Mesodermal cell (in vitro differentiated cells): ENCODE measurements around the gene AHCYL1.
A peak's percentile ranks its signal among the peaks of the same experiment; 100 is the strongest.

Experiments used
- H3K27ac ChIP-seq: 2 replicates; pipeline ENCODE4 v1.7.0; 2013; ENCODE audit warnings: mild to moderate bottlenecking, low read depth, low read length, moderate library complexity; ENCODE audit not compliant: severe bottlenecking
- H3K36me3 ChIP-seq: 2 replicates; pipeline ENCODE4 v1.7.1; 2013; ENCODE audit warnings: mild to moderate bottlenecking, low read length, moderate library complexity; ENCODE audit not compliant: control insufficient read depth, insufficient read depth
- H3K4me1 ChIP-seq: one replicate; pipeline ENCODE4 v1.7.1; 2013; ENCODE audit warnings: mild to moderate bottlenecking, low read length; ENCODE audit not compliant: insufficient read depth, control insufficient read depth, poor library complexity, severe bottlenecking
- H3K4me3 ChIP-seq: 2 replicates; pipeline ENCODE4 v1.7.0; 2013; ENCODE audit warnings: low read length, control low read depth, mild to moderate bottlenecking; ENCODE audit not compliant: insufficient read depth, poor library complexity, severe bottlenecking; ENCODE audit errors: extremely low read depth
- H3K9me3 ChIP-seq: 2 replicates; pipeline ENCODE4 v1.7.1; 2013; ENCODE audit warnings: mild to moderate bottlenecking, low read length, moderate library complexity; ENCODE audit not compliant: control insufficient read depth
- WGBS, 2 experiments: methylation state at CpG; one replicate each; pipeline ENCODE4 v1.1.5; 2013; ENCODE audit warnings: missing lambda C conversion rate in 2 of 2; ENCODE audit not compliant: insufficient coverage in 2 of 2; 5-methylcytosine and 5-hydroxymethylcytosine counted together

The AHCYL1 gene

GRCh38 chr1:110034451-110035235, 50.1 kb downstream of the AHCYL1 start, which contains the start of gene STRIP1:
STRIP1 (plus strand) TSS chr1:110034624; CDS start chr1:110034638, 14 bp downstream.
- WGBS, 2 experiments: 0% methylated on average over 51 of the region's 66 CpGs
- Histone ChIP-seq H3K4me3 (peak within 1 kb of the TSS; percentile 99), H3K36me3 (peaks cover 32% of the 10 kb centered on the region), H3K9me3 (no peaks in the 10 kb centered on the region), H3K27ac (peak within 1 kb of the TSS; percentile 93), H3K4me1 (peaks cover 11% of the 10 kb centered on the region)

- WGBS, 2 experiments: 1% methylated on average over 12 to 14 of the region's 16 CpGs
- H3K27ac ChIP-seq: peak overlapping the region; percentile 93
Measured at GRCh38 chr1:110035236-110035752, 50.7 kb downstream of the AHCYL1 start.

DNA sequence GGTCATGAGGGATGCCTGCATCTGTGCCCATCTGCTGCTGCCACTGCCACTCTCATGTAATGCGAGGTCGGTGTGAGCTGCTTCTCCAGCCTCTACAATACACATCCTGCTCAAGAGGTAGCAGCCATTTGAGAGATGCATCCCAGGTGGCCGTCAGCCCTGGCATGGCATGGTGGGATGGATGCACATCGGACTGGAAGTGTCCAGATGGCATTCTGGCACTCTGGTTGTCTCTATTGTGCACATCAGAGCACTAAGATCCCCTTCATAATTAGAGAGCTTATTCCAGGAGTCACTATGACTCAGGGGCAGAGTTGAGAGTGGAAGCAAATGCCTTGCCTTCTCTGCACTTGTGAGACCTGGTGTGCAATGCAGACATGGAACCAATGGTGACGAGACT, 53.7 kb downstream of the AHCYL1 start:
- WGBS, 2 experiments: 100% methylated on average over 3 to 5 of the region's 5 CpGs
- Histone ChIP-seq H3K4me3 (no peak overlapping the region), H3K27ac (no peak overlapping the region), H3K4me1 (no peaks in the 10 kb centered on the region), H3K36me3 (peaks cover 68% of the 10 kb centered on the region), H3K9me3 (no peaks in the 10 kb centered on the region)

More at GRCh38 chr1:110035236-110035752, 50.7 kb downstream of the AHCYL1 start:
- Histone ChIP-seq H3K36me3 (peaks cover 38% of the 10 kb centered on the region), H3K9me3 (no peaks in the 10 kb centered on the region), H3K4me1 (peaks cover 11% of the 10 kb centered on the region), H3K4me3 (peak overlapping the region; percentile 99)

GRCh38 chr1:110039641-110040040, 55.1 kb downstream of the AHCYL1 start:
- 91 to 95% methylated on average over 3 to 4 of the region's 4 CpGs for WGBS, 2 experiments
- H3K4me1 ChIP-seq: no peaks in the 10 kb centered on the region
- no peaks in the 10 kb centered on the region for H3K9me3 ChIP-seq
- H3K36me3 ChIP-seq: peaks cover 80% of the 10 kb centered on the region
- H3K4me3 ChIP-seq: no peak overlapping the region
- H3K27ac ChIP-seq: no peak overlapping the region

GRCh38 chr1:110040548-110040947, 56.0 kb downstream of the AHCYL1 start:
- no peaks in the 10 kb centered on the region for H3K9me3 ChIP-seq
- 85 to 95% methylated on average over 3 to 4 of the region's 4 CpGs for WGBS, 2 experiments
- H3K36me3 ChIP-seq: peaks cover 89% of the 10 kb centered on the region
- no peak overlapping the region for H3K4me3 ChIP-seq
- H3K27ac ChIP-seq: no peak overlapping the region
- H3K4me1 ChIP-seq: no peaks in the 10 kb centered on the region

DNA sequence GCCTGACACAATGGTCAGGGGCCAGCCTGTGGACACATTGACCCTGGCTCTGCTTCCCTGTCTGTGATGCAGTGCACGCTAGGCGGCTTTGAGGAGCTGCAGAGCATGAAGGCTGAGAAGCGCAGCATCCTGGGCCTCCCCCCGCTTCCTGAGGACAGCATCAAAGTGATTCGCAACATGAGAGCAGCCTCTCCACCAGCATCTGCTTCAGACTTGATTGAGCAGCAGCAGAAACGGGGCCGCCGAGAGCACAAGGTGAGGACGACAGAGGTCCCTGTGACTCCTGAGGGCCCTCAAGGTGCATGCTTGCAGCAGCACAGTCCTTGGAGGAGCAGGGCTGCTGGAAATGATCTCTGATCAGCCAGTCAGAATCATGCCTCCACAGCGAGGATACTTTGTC, 58.5 kb downstream of the AHCYL1 start:
- Histone ChIP-seq H3K4me1 (no peaks in the 10 kb centered on the region), H3K4me3 (no peak overlapping the region), H3K9me3 (no peaks in the 10 kb centered on the region), H3K27ac (no peak overlapping the region), H3K36me3 (peaks cover 98% of the 10 kb centered on the region)
- 98% methylated on average over 10 of the region's 10 CpGs for WGBS, 2 experiments

DNA sequence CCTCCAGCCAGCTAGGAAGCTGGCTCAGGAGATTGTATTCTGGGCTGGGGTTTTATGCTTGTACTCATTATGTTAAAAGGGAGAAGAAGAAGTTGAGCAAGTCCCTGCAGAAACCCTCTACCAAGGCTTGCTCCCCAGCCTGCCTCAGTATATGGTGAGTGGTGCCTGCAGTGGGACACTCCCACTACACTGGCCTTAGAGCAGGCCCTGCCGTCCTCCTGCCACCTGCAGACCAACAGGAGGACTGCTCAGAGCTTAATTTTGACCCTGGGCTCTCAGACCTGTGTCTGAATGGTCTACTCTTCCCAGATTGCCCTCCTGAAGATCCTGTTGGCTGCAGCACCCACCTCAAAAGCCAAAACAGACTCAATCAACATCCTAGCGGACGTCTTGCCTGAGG, 62.9 kb downstream of the AHCYL1 start:
- H3K36me3 ChIP-seq: peaks cover 95% of the 10 kb centered on the region
- H3K9me3 ChIP-seq: no peaks in the 10 kb centered on the region
- no peak overlapping the region for H3K4me3 ChIP-seq
- no peak overlapping the region for H3K27ac ChIP-seq
- WGBS, 2 experiments: 86 to 92% methylated on average over 1 to 2 of the region's 3 CpGs
- peaks cover 8% of the 10 kb centered on the region for H3K4me1 ChIP-seq

DNA sequence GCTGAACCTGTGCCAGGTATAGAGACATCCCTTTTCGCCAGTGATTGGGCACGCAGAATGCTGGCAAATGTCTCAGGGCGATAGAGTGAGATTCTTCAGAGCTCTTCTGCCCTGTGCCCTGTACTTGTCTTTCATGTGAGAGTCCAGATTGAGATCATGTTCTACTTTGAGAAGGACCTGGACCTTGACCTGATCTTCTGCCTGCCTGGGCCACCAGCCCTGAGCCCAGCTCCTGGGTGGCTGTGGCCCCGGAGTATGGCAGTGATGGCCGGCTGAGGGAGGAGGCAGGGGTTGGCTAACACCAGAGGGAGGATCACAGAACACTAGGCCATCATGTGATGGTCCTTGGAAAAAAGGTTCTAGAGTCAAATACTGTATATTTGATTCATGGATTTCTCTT, 63.7 kb downstream of the AHCYL1 start:
- no peak overlapping the region for H3K4me3 ChIP-seq
- H3K4me1 ChIP-seq: peaks cover 16% of the 10 kb centered on the region
- H3K36me3 ChIP-seq: peaks cover 95% of the 10 kb centered on the region
- no peak overlapping the region for H3K27ac ChIP-seq
- no peaks in the 10 kb centered on the region for H3K9me3 ChIP-seq
- WGBS, 2 experiments: 97% methylated on average over 5 of the region's 5 CpGs

DNA sequence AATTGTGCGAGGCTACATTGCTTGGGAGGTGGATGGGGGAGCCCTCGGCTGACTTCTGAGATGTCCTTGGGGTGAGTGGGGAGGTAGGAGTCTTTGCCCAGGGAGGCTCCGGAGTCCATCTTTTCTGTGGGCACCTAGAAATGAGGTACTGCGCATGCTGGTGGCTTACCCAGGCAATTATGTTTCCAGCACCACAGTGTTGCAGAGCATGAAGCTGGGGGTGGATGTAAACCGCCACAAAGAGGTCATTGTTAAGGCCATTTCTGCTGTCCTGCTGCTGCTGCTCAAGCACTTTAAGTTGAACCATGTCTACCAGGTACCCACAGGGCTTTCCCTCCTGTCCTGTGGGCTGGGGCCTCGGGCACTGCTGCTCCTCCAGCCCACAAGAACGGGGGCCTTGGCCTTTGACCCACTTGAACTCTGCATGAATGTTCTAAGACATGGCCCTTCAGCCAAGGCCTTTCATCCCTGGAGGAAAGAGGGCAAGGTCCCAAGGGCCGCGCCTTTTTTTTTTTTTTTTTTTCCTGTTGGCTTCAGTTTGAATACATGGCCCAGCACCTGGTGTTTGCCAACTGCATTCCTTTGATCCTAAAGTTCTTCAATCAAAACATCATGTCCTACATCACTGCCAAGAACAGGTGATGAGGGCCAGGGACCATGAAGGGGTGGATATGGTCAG, 64.5 kb downstream of the AHCYL1 start:
- H3K27ac ChIP-seq: no peak overlapping the region
- H3K4me3 ChIP-seq: no peak overlapping the region
- no peaks in the 10 kb centered on the region for H3K9me3 ChIP-seq
- H3K4me1 ChIP-seq: peaks cover 20% of the 10 kb centered on the region
- H3K36me3 ChIP-seq: peaks cover 95% of the 10 kb centered on the region
- 94 to 95% methylated on average over 7 to 8 of the region's 9 CpGs for WGBS, 2 experiments

DNA sequence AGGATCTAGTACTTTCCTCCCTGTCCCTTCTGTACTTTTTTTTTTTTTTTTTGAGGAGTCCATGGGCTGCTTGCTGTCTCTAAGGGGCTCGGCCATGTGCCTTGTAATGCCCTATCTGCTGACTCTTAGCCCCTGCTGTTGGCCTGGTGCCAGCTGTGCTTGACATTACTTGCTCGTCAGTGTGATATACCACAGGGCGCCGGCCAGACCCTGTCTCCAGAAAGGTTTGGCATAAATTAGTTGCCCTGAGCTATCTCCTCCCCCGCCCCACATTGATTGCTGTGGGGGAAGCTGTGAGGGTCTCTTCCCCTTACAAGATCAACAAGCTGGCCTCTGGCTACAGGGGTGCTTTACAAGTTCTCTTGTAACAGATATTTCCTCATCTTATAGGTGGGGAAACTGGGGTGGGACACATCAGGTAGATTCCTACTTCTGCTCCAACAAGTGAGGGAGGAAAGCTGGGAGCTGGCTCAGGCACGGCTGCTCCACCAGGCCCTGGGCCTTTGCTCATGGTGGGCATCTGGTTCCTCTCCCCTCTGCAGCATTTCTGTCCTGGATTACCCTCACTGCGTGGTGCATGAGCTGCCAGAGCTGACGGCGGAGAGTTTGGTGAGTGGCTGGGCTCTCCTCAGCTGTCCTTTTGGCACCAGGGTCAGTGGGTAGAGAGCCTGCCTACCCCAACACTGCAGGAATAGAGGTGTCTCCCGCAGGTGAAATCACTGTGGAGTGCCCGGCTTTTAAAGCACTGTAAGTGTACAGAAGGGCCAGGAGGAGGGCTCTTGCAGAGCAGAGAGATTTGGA, 65.4 kb downstream of the AHCYL1 start:
- no peak overlapping the region for H3K4me3 ChIP-seq
- H3K27ac ChIP-seq: no peak overlapping the region
- WGBS, 2 experiments: 95 to 99% methylated on average over 8 of the region's 11 CpGs
- H3K4me1 ChIP-seq: peaks cover 20% of the 10 kb centered on the region
- peaks cover 97% of the 10 kb centered on the region for H3K36me3 ChIP-seq
- H3K9me3 ChIP-seq: no peaks in the 10 kb centered on the region
